Liver (tissue), 3 donors: ENCODE data around the gene AFF2.

ENCODE experiments used
- CTCF ChIP-seq: fragments of 150-350 bp; IDR thresholded peaks from 2 replicates; pipeline ENCODE4 v1.5.1; 2017; ENCODE audit warnings: improper control_type of control experiment, low read depth, low read length; ENCODE audit not compliant: missing input control
- FOXA1 ChIP-seq: IDR thresholded peaks from 2 replicates; pipeline ENCODE4 v1.6.1; 2016; ENCODE audit warnings: antibody characterized with exemption
- GABPA ChIP-seq, 2 donors: IDR thresholded peaks in 1 of 2; conservative IDR thresholded peaks in 1 of 2; 2 replicates each; pipeline ENCODE4 v1.6.1; 2016; ENCODE audit warnings: antibody characterized with exemption in 2 of 2, mild to moderate bottlenecking in 1 of 2, moderate library complexity in 1 of 2
- RAD21 ChIP-seq, 2 donors: IDR thresholded peaks; 2 replicates each; pipeline ENCODE4 v1.6.1; 2016; ENCODE audit warnings: antibody characterized with exemption in 2 of 2, mild to moderate bottlenecking in 2 of 2
- REST ChIP-seq: IDR thresholded peaks from 2 replicates; pipeline ENCODE4 v1.6.1; 2016; ENCODE audit warnings: antibody characterized with exemption, mild to moderate bottlenecking
- SP1 ChIP-seq: IDR thresholded peaks from 2 replicates; pipeline ENCODE4 v1.6.1; 2018; ENCODE audit warnings: antibody characterized with exemption, mild to moderate bottlenecking
- TAF1 ChIP-seq: conservative IDR thresholded peaks from 2 replicates; pipeline ENCODE4 v1.6.1; 2016; ENCODE audit warnings: antibody characterized with exemption, mild to moderate bottlenecking
- YY1 ChIP-seq: IDR thresholded peaks from 2 replicates; pipeline ENCODE4 v1.6.1; 2016; ENCODE audit warnings: antibody characterized with exemption, mild to moderate bottlenecking
- donor health status: healthy.
- donor health status: healthy.

- TF ChIP-seq YY1 (no peak), CTCF (no peak), GABPA (IDR thresholded peaks at IDR 0.05 in 1 of 2, conservative IDR thresholded peaks at IDR 0.05 in 1 of 2) (no peak), TAF1 (no peak), REST (no peak), FOXA1 (no peak), RAD21 (IDR thresholded peaks at IDR 0.05) (no peak), SP1 (no peak)
Observed at GRCh38 chrX:148893395-148893794, 393.0 kb downstream of the AFF2 start.
